H1 (cell line): Measurements from ENCODE around the gene FAHD1. TPM values are rescaled to one million over a fixed set of nuclear protein-coding genes. Genes with fewer than 3 reads are reported as not detected.

Experiments used
- CTCF ChIA-PET: fragments of 300-600 bp; sonication (Branson Sonifier 250); formaldehyde crosslinking; loops from one replicate; lab custom pipeline; 2021; ENCODE audit not compliant: partially characterized antibody; lab: Charles Lee
- POLR2A ChIA-PET: fragments of 300-600 bp; sonication (Branson Sonifier 250); formaldehyde crosslinking; loops from one replicate; lab custom pipeline; 2021; ENCODE audit warnings: inconsistent platforms; ENCODE audit not compliant: partially characterized antibody; lab: Charles Lee
- DNase-seq, 2 experiments: peaks; one replicate each; pipeline versions ENCODE4 v3.0.0 to v3.0.0-alpha.2; 2010 to 2022; ENCODE audit warnings: low spot score in 2 of 2, low read depth in 1 of 2, mixed read lengths in 1 of 2
- FAIRE-seq: peaks from 2 replicates; lab custom pipeline; 2011; peaks lifted over from hg19 to GRCh38; lab: Jason Lieb, UNC
- H2AFZ ChIP-seq: 2 replicates; pipeline ENCODE4 v1.8.1; 2012; ENCODE audit warnings: low read length, inconsistent platforms
- H2AK5ac ChIP-seq: 2 replicates; pipeline ENCODE4 v1.6.1; 2013; ENCODE audit warnings: low read depth, low read length
- H2BK120ac ChIP-seq: replicated peaks from 2 replicates; pipeline ENCODE3; 2013; ENCODE audit warnings: low read depth, low read length, inconsistent platforms
- H2BK12ac ChIP-seq: 2 replicates; pipeline ENCODE4 v1.6.1; 2013; ENCODE audit warnings: low read depth, low read length
- H2BK15ac ChIP-seq: 2 replicates; pipeline ENCODE4 v1.6.1; 2013; ENCODE audit warnings: low read length
- H2BK20ac ChIP-seq: 2 replicates; pipeline ENCODE4 v1.6.1; 2013; ENCODE audit warnings: low read length
- H2BK5ac ChIP-seq: 2 replicates; pipeline ENCODE4 v1.6.1; 2013; ENCODE audit warnings: low read depth, low read length
- H3K14ac ChIP-seq: 2 replicates; pipeline ENCODE4 v1.6.1; 2013; ENCODE audit warnings: inconsistent platforms; ENCODE audit not compliant: insufficient read length
- H3K18ac ChIP-seq: 2 replicates; pipeline ENCODE4 v1.6.1; 2013; ENCODE audit warnings: low read length; ENCODE audit errors: extremely low read depth
- H3K23ac ChIP-seq: 2 replicates; pipeline ENCODE4 v1.6.1; 2013; ENCODE audit warnings: inconsistent platforms; ENCODE audit not compliant: insufficient read length
- H3K23me2 ChIP-seq: 2 replicates; pipeline ENCODE4 v1.6.1; 2013; ENCODE audit warnings: low read depth, low read length
- H3K27ac ChIP-seq: 2 replicates; pipeline ENCODE4 v1.6.1; 2011; ENCODE audit warnings: low read depth, low read length, inconsistent platforms
- H3K27me3 ChIP-seq, 4 experiments: replicated peaks in 1 of 4; 1 replicate in 1 of 4; 2 replicates in 3 of 4; pipeline versions ENCODE4 v1.6.1 to v1.8.1; 2011 to 2013; ENCODE audit warnings: low read length in 3 of 4, mild to moderate bottlenecking in 3 of 4, inconsistent platforms in 2 of 4, mixed read lengths in 2 of 4, moderate library complexity in 1 of 4; ENCODE audit not compliant: control insufficient read depth in 3 of 4, insufficient read depth in 3 of 4; ENCODE audit errors: extremely low read depth in 1 of 4
- H3K36me3 ChIP-seq, 4 experiments: 2 replicates each; pipeline versions ENCODE4 v1.6.1 to v1.8.1; 2011 to 2013; ENCODE audit warnings: mild to moderate bottlenecking in 4 of 4, low read length in 3 of 4, moderate library complexity in 2 of 4, control low read depth in 1 of 4, inconsistent platforms in 1 of 4; ENCODE audit not compliant: insufficient read depth in 4 of 4, control insufficient read depth in 2 of 4
- H3K4ac ChIP-seq: replicated peaks from 2 replicates; pipeline ENCODE3; 2013; ENCODE audit warnings: low read length, low read depth, mixed read lengths, inconsistent platforms; ENCODE audit not compliant: insufficient read length
- H3K4me1 ChIP-seq, 4 experiments: replicated peaks in 1 of 4; 1 replicate in 1 of 4; 2 replicates in 3 of 4; pipeline versions ENCODE4 v1.6.1 to v1.8.1; 2011 to 2013; ENCODE audit warnings: low read length in 3 of 4, inconsistent platforms in 2 of 4, mixed read lengths in 1 of 4; ENCODE audit not compliant: insufficient read depth in 4 of 4, control insufficient read depth in 3 of 4
- H3K4me2 ChIP-seq, 2 experiments: 2 replicates each; pipeline versions ENCODE4 v1.6.1 to v1.8.1; 2011 to 2013; ENCODE audit warnings: low read depth in 2 of 2, low read length in 2 of 2, control low read depth in 1 of 2, inconsistent platforms in 1 of 2, mild to moderate bottlenecking in 1 of 2; ENCODE audit not compliant: insufficient read depth in 1 of 2
- H3K4me3 ChIP-seq, 4 experiments: fragments of 200-600, 300-600 bp in 1 of 4; sonication (generic), shearing (Covaris generic), sonication (Bioruptor Twin) in 1 of 4; 2 replicates each; pipeline versions ENCODE4 v1.5.1 to v1.8.1; 2011 to 2016; ENCODE audit warnings: low read length in 4 of 4, low read depth in 3 of 4, control low read depth in 2 of 4, inconsistent platforms in 2 of 4, mild to moderate bottlenecking in 2 of 4, mixed read lengths in 1 of 4, moderate library complexity in 1 of 4; ENCODE audit not compliant: insufficient read depth in 2 of 4; ENCODE audit errors: extremely low read depth in 1 of 4
- H3K56ac ChIP-seq: replicated peaks from 2 replicates; pipeline ENCODE3; 2013; ENCODE audit warnings: low read depth, mild to moderate bottlenecking, mixed read lengths, low read length, inconsistent platforms; ENCODE audit not compliant: insufficient read length
- H3K79me1 ChIP-seq: 2 replicates; pipeline ENCODE4 v1.6.1; 2013; ENCODE audit warnings: low read depth, low read length, control low read depth
- H3K79me2 ChIP-seq, 2 experiments: 2 replicates each; pipeline versions ENCODE4 v1.6.1 to v1.8.1; 2012 to 2013; ENCODE audit warnings: low read length in 2 of 2, mild to moderate bottlenecking in 2 of 2, inconsistent platforms in 1 of 2; ENCODE audit not compliant: insufficient read depth in 2 of 2, control insufficient read depth in 1 of 2
- H3K9ac ChIP-seq, 4 experiments: replicated peaks in 1 of 4; 1 replicate in 1 of 4; 2 replicates in 3 of 4; pipeline versions ENCODE4 v1.6.1 to v1.8.1; 2011 to 2013; ENCODE audit warnings: low read depth in 3 of 4, low read length in 3 of 4, control low read depth in 2 of 4, mild to moderate bottlenecking in 2 of 4, moderate library complexity in 2 of 4, inconsistent platforms in 1 of 4; ENCODE audit errors: extremely low read depth in 1 of 4
- H3K9me3 ChIP-seq, 2 experiments: 2 replicates each; pipeline versions ENCODE4 v1.6.1 to v1.8.1; 2012 to 2013; ENCODE audit warnings: mild to moderate bottlenecking in 2 of 2, moderate library complexity in 2 of 2, control low read depth in 1 of 2, inconsistent platforms in 1 of 2, low read depth in 1 of 2, low read length in 1 of 2, mixed read lengths in 1 of 2; ENCODE audit not compliant: insufficient read depth in 2 of 2
- H4K20me1 ChIP-seq, 2 experiments: replicated peaks in 1 of 2; 2 replicates each; pipeline versions ENCODE3 to v1.8.1; 2011 to 2013; ENCODE audit warnings: inconsistent platforms in 2 of 2, low read length in 2 of 2, mild to moderate bottlenecking in 1 of 2; ENCODE audit not compliant: insufficient read depth in 2 of 2, control insufficient read depth in 1 of 2
- H4K5ac ChIP-seq: 2 replicates; pipeline ENCODE4 v1.6.1; 2013; ENCODE audit warnings: low read length, low read depth, mixed read lengths, inconsistent platforms; ENCODE audit not compliant: insufficient read length
- H4K8ac ChIP-seq: 2 replicates; pipeline ENCODE4 v1.8.0; 2013; ENCODE audit warnings: mild to moderate bottlenecking, moderate library complexity, low read length, inconsistent platforms; ENCODE audit not compliant: insufficient read depth; ENCODE audit errors: extremely low read depth
- H4K91ac ChIP-seq: replicated peaks from 2 replicates; pipeline ENCODE3; 2013; ENCODE audit warnings: low read length, mixed read lengths, inconsistent platforms; ENCODE audit not compliant: insufficient read length
- ATF2 ChIP-seq: IDR thresholded peaks from 2 replicates; pipeline ENCODE4 v1.6.1; 2012; ENCODE audit warnings: low read length, inconsistent platforms
- BRCA1 ChIP-seq: IDR thresholded peaks from 2 replicates; pipeline ENCODE4 v1.6.1; 2012; ENCODE audit warnings: low read depth, low read length, improper control_type of control experiment
- GTF2F1 ChIP-seq: IDR thresholded peaks from 2 replicates; pipeline ENCODE4 v1.6.1; 2012; ENCODE audit warnings: low read depth, low read length, improper control_type of control experiment, borderline replicate concordance
- HDAC6 ChIP-seq: IDR thresholded peaks from one replicate; pipeline ENCODE4 v1.7.1; 2012; ENCODE audit warnings: low read depth, mild to moderate bottlenecking, inconsistent platforms, low read length, moderate library complexity
- JUN ChIP-seq: IDR thresholded peaks from 2 replicates; pipeline ENCODE4 v1.6.1; 2011; ENCODE audit warnings: low read depth, mild to moderate bottlenecking, improper control_type of control experiment, low read length
- KDM4A ChIP-seq: IDR thresholded peaks from one replicate; pipeline ENCODE4 v1.7.1; 2012; ENCODE audit warnings: low read depth, mild to moderate bottlenecking, moderate library complexity, low read length, inconsistent platforms; ENCODE audit not compliant: severe bottlenecking
- NRF1 ChIP-seq: IDR thresholded peaks from 2 replicates; pipeline ENCODE4 v1.6.1; 2011; ENCODE audit warnings: mild to moderate bottlenecking, low read depth, low read length, improper control_type of control experiment
- SRF ChIP-seq: IDR thresholded peaks from 2 replicates; pipeline ENCODE4 v1.6.1; 2011; ENCODE audit warnings: mild to moderate bottlenecking, low read depth, low read length, moderate library complexity
- TAF7 ChIP-seq: optimal IDR thresholded peaks from 2 replicates; pipeline ENCODE3; 2011; ENCODE audit warnings: low read depth, mild to moderate bottlenecking, inconsistent platforms, low read length, moderate library complexity, borderline replicate concordance
- TBP ChIP-seq: IDR thresholded peaks from 2 replicates; pipeline ENCODE4 v1.6.1; 2011; ENCODE audit warnings: low read depth, low read length, improper control_type of control experiment
- WGBS, 2 experiments: shearing (Covaris generic) in 1 of 2; methylation state at CpG; one replicate each; pipeline versions ENCODE4 v1.1.6 to v1.1.7; 2013 to 2015; ENCODE audit warnings: low lambda C conversion rate in 2 of 2, mixed read lengths in 2 of 2, inconsistent platforms in 1 of 2, low coverage in 1 of 2, missing lambda C conversion rate in 1 of 2; ENCODE audit not compliant: insufficient replicate concordance in 2 of 2, insufficient coverage in 1 of 2, insufficient read length in 1 of 2; ENCODE audit errors: extremely low coverage in 1 of 2, missing lambda C conversion rate in 1 of 2; 5-methylcytosine and 5-hydroxymethylcytosine counted together
- polyA plus RNA-seq, 7 experiments: library from polyadenylated mRNA; depleted of rRNA in 3 of 7; stranded (reverse) in 5 of 7; unstranded in 2 of 7; fragments of >200 nt in 5 of 7; fragments of 200-250 nt in 2 of 7; gene quantifications; 1 replicate in 5 of 7; 2 replicates in 1 of 7; 4 replicates in 1 of 7; pipeline versions ENCODE4 v1.2.1 to v1.2.3, GENCODE V29; 2011 to 2013; ENCODE audit warnings: missing spikeins in 2 of 7, mixed read lengths in 2 of 7
- total RNA-seq: library from RNA; stranded (reverse); fragmentation: NEBNext Ultra II Directional; extraction: Animal tissue kit (Norgen Biotek cat#: 25700); gene quantifications from 2 replicates; pipeline ENCODE4 v1.2.1, GENCODE V29; 2021
- TF ChIP-seq, protein P1 (sequence below): IDR thresholded peaks from 2 replicates; pipeline ENCODE4 v1.6.1; 2012; ENCODE audit warnings: inconsistent platforms

FAHD1 gene
- total and polyA plus RNA-seq, 2 of the 8 experiments (the other 6 are each of a cell fraction or from before 2014, with no cell fraction given): 20.4 to 31.9 TPM

DNA sequence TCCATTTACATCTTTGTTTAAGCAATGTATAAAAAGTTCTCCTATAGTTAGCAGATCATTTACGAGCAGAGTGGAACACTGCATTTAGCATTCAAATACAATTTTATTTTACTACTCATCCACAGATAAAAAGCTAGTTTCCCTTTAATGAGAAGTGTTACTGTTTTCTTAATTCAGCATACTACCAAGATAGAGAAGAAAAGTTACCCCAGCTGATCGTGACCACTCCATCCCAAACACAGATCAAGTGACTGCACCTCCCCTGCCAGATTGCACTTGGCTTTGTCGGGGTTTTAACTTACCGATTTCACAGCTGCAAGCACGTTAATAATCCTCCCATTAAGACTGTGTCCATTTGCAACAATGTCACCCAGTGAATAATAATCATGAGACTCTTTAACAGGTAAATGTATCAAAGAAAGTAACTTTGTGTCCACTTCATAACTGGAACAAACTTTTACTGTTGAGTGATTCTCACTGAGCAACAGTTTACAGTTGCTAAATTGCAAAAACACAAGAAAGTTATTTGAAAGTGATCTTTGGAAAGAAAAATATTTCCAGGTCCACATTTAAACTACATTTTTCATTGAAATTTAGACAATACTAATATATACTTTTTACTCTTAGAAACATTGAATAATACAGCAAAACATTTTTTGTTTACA is 30.6 kb downstream of the FAHD1 start:
- H2BK5ac ChIP-seq: no peak overlapping the region
- no peak overlapping the region for H4K8ac ChIP-seq
- no peaks in the 10 kb centered on the region for H3K79me2 ChIP-seq
- H2AK5ac ChIP-seq: no peak overlapping the region
- H3K27me3 ChIP-seq: peaks cover 0 to 8% (median 4%) of the 10 kb centered on the region in 4 experiments; a peak in 6 of 7 replicates
- H3K4me2 ChIP-seq: no peak overlapping the region
- no peaks in the 10 kb centered on the region for H3K36me3 ChIP-seq
- H3K23ac ChIP-seq: no peak overlapping the region
- no peak overlapping the region for H2BK12ac ChIP-seq
- DNase-seq: no peak
- H3K27ac ChIP-seq: no peak overlapping the region
- no peaks in the 10 kb centered on the region for H3K4me1 ChIP-seq
- H2BK20ac ChIP-seq: no peak overlapping the region
- no peak overlapping the region for H3K14ac ChIP-seq
- no peaks in the 10 kb centered on the region for H3K79me1 ChIP-seq
- H3K18ac ChIP-seq: no peak overlapping the region
- H4K5ac ChIP-seq: no peak overlapping the region
- H3K4me3 ChIP-seq: no peak overlapping the region
- no peak overlapping the region for H3K4ac ChIP-seq
- no peaks in the 10 kb centered on the region for H4K20me1 ChIP-seq
- no peak overlapping the region for H3K56ac ChIP-seq
- H3K9ac ChIP-seq: no peak overlapping the region
- FAIRE-seq: no peak
- no peak overlapping the region for H2AFZ ChIP-seq
- no peaks in the 10 kb centered on the region for H3K23me2 ChIP-seq
- H4K91ac ChIP-seq: no peak overlapping the region
- no peak overlapping the region for H2BK120ac ChIP-seq
- 69% methylated on average over 5 of the region's 5 CpGs; no CpG with 5 or more reads in 1 of the 2 experiments for WGBS, 2 experiments
- H2BK15ac ChIP-seq: no peak overlapping the region
- CTCF ChIA-PET: interaction anchor here (0.7 to 1.4 kb wide), 4 partner anchors 13 to 95 kb away, joined by 3 to 7 read pairs (median 4); no protein-coding TSS in a partner anchor
- POLR2A ChIA-PET: interaction anchor here (2.3 to 4.1 kb wide), 2 partner anchors 8 to 107 kb away, joined by 7 to 19 read pairs; partner anchors contain the start of gene RPS2
- no peaks in the 10 kb centered on the region for H3K9me3 ChIP-seq
- TF ChIP-seq KDM4A (no peak), ATF2 (no peak), HDAC6 (no peak), TAF7 (no peak), SRF (no peak), BRCA1 (no peak), NRF1 (no peak), TBP (no peak), GTF2F1 (no peak), JUN (no peak)
- TF ChIP-seq, protein P1, sequence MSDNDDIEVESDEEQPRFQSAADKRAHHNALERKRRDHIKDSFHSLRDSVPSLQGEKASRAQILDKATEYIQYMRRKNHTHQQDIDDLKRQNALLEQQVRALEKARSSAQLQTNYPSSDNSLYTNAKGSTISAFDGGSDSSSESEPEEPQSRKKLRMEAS: no peak
